ENCODE results near the gene CEACAM4.

DNA sequence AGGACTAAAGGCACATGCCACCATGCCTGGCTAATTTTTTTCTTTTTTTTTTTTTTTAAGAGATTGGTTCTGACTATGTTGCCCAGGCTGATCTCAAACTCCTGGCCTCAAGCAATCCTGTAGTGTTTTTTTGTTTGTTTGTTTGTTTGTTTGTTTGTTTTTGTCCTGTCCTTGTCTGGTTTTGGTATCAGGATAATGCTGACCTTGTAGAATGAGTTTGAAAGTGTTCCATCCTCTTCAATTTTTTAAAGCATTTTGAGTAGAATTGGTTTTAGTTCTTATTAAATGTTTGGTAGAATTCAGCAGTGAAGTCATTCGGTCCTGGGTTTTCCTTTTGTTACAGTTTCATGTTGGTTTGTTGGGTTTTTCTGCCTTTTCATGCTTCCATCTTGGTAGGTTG lies 19.2 kb downstream of the CEACAM4 start:
- TF ChIP-seq, protein P1, sequence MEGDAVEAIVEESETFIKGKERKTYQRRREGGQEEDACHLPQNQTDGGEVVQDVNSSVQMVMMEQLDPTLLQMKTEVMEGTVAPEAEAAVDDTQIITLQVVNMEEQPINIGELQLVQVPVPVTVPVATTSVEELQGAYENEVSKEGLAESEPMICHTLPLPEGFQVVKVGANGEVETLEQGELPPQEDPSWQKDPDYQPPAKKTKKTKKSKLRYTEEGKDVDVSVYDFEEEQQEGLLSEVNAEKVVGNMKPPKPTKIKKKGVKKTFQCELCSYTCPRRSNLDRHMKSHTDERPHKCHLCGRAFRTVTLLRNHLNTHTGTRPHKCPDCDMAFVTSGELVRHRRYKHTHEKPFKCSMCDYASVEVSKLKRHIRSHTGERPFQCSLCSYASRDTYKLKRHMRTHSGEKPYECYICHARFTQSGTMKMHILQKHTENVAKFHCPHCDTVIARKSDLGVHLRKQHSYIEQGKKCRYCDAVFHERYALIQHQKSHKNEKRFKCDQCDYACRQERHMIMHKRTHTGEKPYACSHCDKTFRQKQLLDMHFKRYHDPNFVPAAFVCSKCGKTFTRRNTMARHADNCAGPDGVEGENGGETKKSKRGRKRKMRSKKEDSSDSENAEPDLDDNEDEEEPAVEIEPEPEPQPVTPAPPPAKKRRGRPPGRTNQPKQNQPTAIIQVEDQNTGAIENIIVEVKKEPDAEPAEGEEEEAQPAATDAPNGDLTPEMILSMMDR (conservative IDR thresholded peaks at IDR 0.05; ENCODE audit: low read depth, low read length), result no peak
- TF ChIP-seq EZH2 (IDR thresholded peaks at IDR 0.05; ENCODE audit: borderline replicate concordance, low read depth, low read length, poor library complexity, severe bottlenecking), result no peak
